Caco-2 (cell line): ENCODE results near the gene ELL2. TPM values are rescaled to one million over a fixed set of nuclear protein-coding genes. Genes with fewer than 3 reads are reported as not detected.
"Not testable (repeated sequence)": the region's sequence is repeated elsewhere in the genome, so short reads cannot be mapped to it uniquely, and the experiment has no call there.

Experiments used
- BruUV-seq: library from RNA; stranded (reverse); fragments of 400-500 nt; replicated peaks from 2 replicates; lab custom pipeline; 2021; lab: Mats Ljungman, UMichigan
- CTCF ChIA-PET: fragments of 300-600 bp; sonication (Branson Sonifier 250); formaldehyde crosslinking; loops from one replicate; lab custom pipeline; 2022; ENCODE audit warnings: antibody characterized with exemption; lab: Charles Lee
- POLR2A ChIA-PET: fragments of 300-600 bp; sonication (Branson Sonifier 250); formaldehyde crosslinking; loops from one replicate; lab custom pipeline; 2022; ENCODE audit warnings: antibody characterized with exemption; lab: Charles Lee
- DNase-seq, 2 experiments: peaks; one replicate each; pipeline versions ENCODE4 v3.0.0 to v3.0.0-alpha.2; 2020 to 2022
- H3K27me3 ChIP-seq: replicated peaks from 2 replicates; pipeline ENCODE4 v1.6.0; 2011; ENCODE audit warnings: low read length; ENCODE audit not compliant: control insufficient read depth, insufficient read depth
- H3K36me3 ChIP-seq: 2 replicates; pipeline ENCODE4 v1.5.1; 2011; ENCODE audit warnings: low read length; ENCODE audit not compliant: control insufficient read depth, insufficient read depth
- H3K4me1 ChIP-seq: fragments of 250-450 bp; sonication (Bioruptor Pico); 2 replicates; pipeline ENCODE4 v1.5.1; 2020; ENCODE audit warnings: mild to moderate bottlenecking
- H3K4me3 ChIP-seq: 2 replicates; pipeline ENCODE4 v1.5.1; 2011; ENCODE audit warnings: low read depth, mild to moderate bottlenecking, control low read depth, low read length
- H3K9me3 ChIP-seq: fragments of 250-450 bp; sonication (Bioruptor Pico); 2 replicates; pipeline ENCODE4 v1.5.1; 2020; ENCODE audit warnings: mild to moderate bottlenecking, moderate library complexity
- H3K27ac Mint-ChIP-seq: one replicate; pipeline ENCODE4 v1.8.0; 2022; ENCODE audit warnings: mixed read lengths; ENCODE audit not compliant: unreplicated experiment
- H3K27me3 Mint-ChIP-seq: one replicate; pipeline ENCODE4 v1.8.0; 2022; ENCODE audit warnings: mixed read lengths; ENCODE audit not compliant: insufficient read depth, unreplicated experiment
- H3K36me3 Mint-ChIP-seq: one replicate; pipeline ENCODE4 v1.8.0; 2022; ENCODE audit warnings: mild to moderate bottlenecking, mixed read lengths; ENCODE audit not compliant: insufficient read depth, unreplicated experiment
- H3K4me1 Mint-ChIP-seq: one replicate; pipeline ENCODE4 v1.8.0; 2022; ENCODE audit warnings: low read depth, mixed read lengths; ENCODE audit not compliant: unreplicated experiment
- H3K4me3 Mint-ChIP-seq: one replicate; pipeline ENCODE4 v1.8.0; 2022; ENCODE audit warnings: mild to moderate bottlenecking, moderate library complexity, mixed read lengths; ENCODE audit not compliant: unreplicated experiment
- H3K9me3 Mint-ChIP-seq: one replicate; pipeline ENCODE4 v1.8.0; 2022; ENCODE audit warnings: mixed read lengths; ENCODE audit not compliant: unreplicated experiment
- intact Hi-C: fragments of 100-400 bp; cut with micrococcal nuclease; formaldehyde crosslinking; loops from one replicate; pipeline ENCODE4 v1.10.0; 2022; ENCODE audit not compliant: unreplicated experiment
- total RNA-seq: library from RNA; stranded (reverse); gene quantifications from 2 replicates; pipeline ENCODE4 v1.2.3, GENCODE V29; 2022
- TF ChIP-seq, protein P1 (sequence below), 2 experiments: fragments of 200-600 bp in 1 of 2; IDR thresholded peaks; 1 replicate in 1 of 2; 2 replicates in 1 of 2; pipeline versions ENCODE4 v1.5.1 to v1.8.0; 2011 to 2022; ENCODE audit warnings: antibody characterized with exemption in 1 of 2, control low read depth in 1 of 2, inconsistent platforms in 1 of 2, low read depth in 1 of 2, low read length in 1 of 2, mild to moderate bottlenecking in 1 of 2, moderate library complexity in 1 of 2; ENCODE audit not compliant: insufficient read depth in 1 of 2, severe bottlenecking in 1 of 2, unreplicated experiment in 1 of 2

Gene ELL2
- total RNA-seq, 1 experiment from 2014 or later: 81.0 TPM

DNA sequence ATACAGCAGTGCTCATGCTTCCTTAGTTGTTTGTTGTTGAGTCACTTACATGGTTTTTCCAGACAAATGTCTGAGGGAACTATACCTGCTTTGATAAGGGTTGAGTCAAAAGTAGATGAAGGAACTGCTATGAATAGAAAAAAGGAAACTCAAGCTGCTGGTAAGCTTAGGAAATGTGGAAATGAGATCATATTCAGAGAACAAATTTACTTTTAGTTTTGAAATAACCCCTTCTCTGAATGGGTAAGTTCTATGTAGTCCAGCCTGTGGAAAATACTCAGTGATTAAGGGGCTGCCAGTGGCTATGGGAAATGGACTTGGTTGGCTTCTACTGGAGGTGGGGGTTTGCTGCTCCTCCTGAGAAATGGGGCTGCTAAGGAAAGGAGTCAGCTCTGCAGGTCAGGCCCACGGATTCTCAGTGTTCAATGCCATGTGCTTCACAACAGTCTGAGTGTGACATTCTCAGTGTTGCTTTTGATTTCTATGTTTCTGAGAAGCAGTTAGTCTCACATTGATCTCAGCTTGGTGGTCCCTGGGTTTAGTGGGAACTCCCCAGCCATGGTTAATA is 91.5 kb downstream of the ELL2 start:
- no peak overlapping the region for H3K4me3 ChIP-seq
- no TSS peak for BruUV-seq
- Mint-ChIP-seq H3K36me3 (no peaks in the 10 kb centered on the region), H3K27ac (no peak overlapping the region), H3K4me3 (no peak overlapping the region), H3K4me1 (peaks cover 3% of the 10 kb centered on the region), H3K9me3 (peaks cover 9% of the 10 kb centered on the region), H3K27me3 (no peaks in the 10 kb centered on the region)
- TF ChIP-seq, protein P1, sequence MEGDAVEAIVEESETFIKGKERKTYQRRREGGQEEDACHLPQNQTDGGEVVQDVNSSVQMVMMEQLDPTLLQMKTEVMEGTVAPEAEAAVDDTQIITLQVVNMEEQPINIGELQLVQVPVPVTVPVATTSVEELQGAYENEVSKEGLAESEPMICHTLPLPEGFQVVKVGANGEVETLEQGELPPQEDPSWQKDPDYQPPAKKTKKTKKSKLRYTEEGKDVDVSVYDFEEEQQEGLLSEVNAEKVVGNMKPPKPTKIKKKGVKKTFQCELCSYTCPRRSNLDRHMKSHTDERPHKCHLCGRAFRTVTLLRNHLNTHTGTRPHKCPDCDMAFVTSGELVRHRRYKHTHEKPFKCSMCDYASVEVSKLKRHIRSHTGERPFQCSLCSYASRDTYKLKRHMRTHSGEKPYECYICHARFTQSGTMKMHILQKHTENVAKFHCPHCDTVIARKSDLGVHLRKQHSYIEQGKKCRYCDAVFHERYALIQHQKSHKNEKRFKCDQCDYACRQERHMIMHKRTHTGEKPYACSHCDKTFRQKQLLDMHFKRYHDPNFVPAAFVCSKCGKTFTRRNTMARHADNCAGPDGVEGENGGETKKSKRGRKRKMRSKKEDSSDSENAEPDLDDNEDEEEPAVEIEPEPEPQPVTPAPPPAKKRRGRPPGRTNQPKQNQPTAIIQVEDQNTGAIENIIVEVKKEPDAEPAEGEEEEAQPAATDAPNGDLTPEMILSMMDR (IDR thresholded peaks at IDR 0.05; ENCODE audit: insufficient read depth in 1 of 2, low read depth in 1 of 2, low read length in 1 of 2, severe bottlenecking in 1 of 2, unreplicated experiment in 1 of 2): no peak
- intact Hi-C loops: no loop called here
- no peaks in the 10 kb centered on the region for H3K9me3 ChIP-seq
- no peaks in the 10 kb centered on the region for H3K36me3 ChIP-seq
- ChIA-PET CTCF (no interaction called here), POLR2A (no interaction called here)
- H3K4me1 ChIP-seq: peaks cover 14% of the 10 kb centered on the region
- no peak for DNase-seq
- no peaks in the 10 kb centered on the region for H3K27me3 ChIP-seq

DNA sequence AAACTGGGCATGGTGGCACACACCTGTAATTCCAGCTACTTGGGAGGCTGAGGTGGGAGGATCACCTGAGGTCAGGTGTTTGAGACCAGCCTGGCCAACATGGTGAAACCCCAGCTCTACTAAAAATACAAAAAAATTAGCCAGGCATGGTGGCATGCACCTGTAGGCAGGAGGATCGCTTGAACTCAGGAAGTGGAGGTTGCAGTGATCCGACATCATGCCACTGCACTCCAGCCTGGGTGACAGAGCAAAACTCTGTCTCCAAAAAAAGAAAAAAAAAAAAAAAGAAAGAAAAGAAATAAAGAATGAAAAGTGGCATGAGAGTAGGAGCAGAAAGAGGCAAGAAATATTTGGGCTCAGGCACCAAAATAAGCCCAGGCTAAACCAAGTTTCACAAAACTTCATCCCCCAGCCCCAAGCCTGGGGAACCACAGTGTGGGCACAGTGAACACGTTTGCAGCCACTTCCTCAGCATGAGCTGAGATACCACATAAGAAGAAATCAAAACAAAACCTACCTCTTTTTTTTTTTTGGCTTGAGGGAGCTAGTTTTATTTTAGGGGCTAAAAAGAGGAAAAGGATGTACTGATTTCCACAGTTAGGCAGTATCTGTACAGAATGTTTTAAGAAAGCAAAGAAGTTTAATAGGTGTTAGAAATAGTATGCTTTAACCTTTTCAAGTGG is 92.3 kb downstream of the ELL2 start:
- H3K36me3 ChIP-seq, H3K4me3 ChIP-seq, CTCF ChIA-PET, H3K36me3 Mint-ChIP-seq, H3K9me3 Mint-ChIP-seq, DNase-seq, H3K27me3 Mint-ChIP-seq, POLR2A ChIA-PET, H3K27me3 ChIP-seq, H3K4me3 Mint-ChIP-seq, H3K27ac Mint-ChIP-seq, BruUV-seq, intact Hi-C loops, H3K9me3 ChIP-seq, H3K4me1 Mint-ChIP-seq: not testable (repeated sequence)
- H3K4me1 ChIP-seq: peaks cover 23% of the 10 kb centered on the region

DNA sequence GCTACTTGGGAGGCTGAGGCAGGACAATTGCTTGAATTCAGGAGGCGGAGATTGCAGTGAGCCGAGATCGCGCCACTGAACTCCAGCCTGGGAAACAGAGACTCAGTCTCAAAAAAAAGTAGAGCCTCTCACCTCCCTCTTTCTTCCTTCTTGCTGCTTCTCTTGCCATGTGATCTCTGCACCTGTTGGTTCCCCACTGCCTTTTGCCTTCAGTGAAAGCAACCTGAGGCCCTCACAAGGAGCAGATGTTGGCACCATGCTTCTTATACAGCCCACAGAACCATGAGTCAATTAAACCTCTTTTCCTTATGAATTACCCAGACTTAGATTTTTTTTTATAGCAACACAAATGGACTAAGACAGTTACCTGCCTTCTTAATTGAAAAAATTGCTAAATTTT is 93.5 kb downstream of the ELL2 start:
- intact Hi-C loops: no loop called here
- DNase-seq: no peak
- Mint-ChIP-seq H3K27ac (peak overlapping the region; percentile 69), H3K27me3 (no peaks in the 10 kb centered on the region), H3K36me3 (no peaks in the 10 kb centered on the region), H3K4me3 (no peak overlapping the region), H3K4me1 (peaks cover 15% of the 10 kb centered on the region), H3K9me3 (peaks cover 9% of the 10 kb centered on the region)
- BruUV-seq: no TSS peak
- no peak overlapping the region for H3K4me3 ChIP-seq
- no peaks in the 10 kb centered on the region for H3K36me3 ChIP-seq
- TF ChIP-seq, protein P1 (IDR thresholded peaks at IDR 0.05; ENCODE audit: insufficient read depth in 1 of 2, low read depth in 1 of 2, low read length in 1 of 2, severe bottlenecking in 1 of 2, unreplicated experiment in 1 of 2): no peak
- ChIA-PET POLR2A (no interaction called here), CTCF (no interaction called here)
- peaks cover 30% of the 10 kb centered on the region for H3K4me1 ChIP-seq
- H3K9me3 ChIP-seq: no peaks in the 10 kb centered on the region
- no peaks in the 10 kb centered on the region for H3K27me3 ChIP-seq
